NCI-H82 treated with DMSO at 0.1 percent for 48 hours (cell line): Measurements from ENCODE around the gene SYN1.

Experiments
- DNase-seq: peaks from one replicate; lab custom pipeline; 2025; ENCODE audit not compliant: unreplicated experiment; lab: John Stamatoyannopoulos, UW

The SYN1 gene

GRCh38 chrX:47574547-47575301 lies 44.9 kb downstream of the SYN1 start:
- DNase-seq, result no peak

- no peak for DNase-seq
Observed at GRCh38 chrX:47574076-47574546, 45.5 kb downstream of the SYN1 start.

- DNase-seq, result no peak
Observed at GRCh38 chrX:47573341-47574075, 46.1 kb downstream of the SYN1 start.

- no peak for DNase-seq
Observed at GRCh38 chrX:47572773-47573340, 46.8 kb downstream of the SYN1 start.

GRCh38 chrX:47571896-47572295 lies 47.8 kb downstream of the SYN1 start:
- no peak for DNase-seq

GRCh38 chrX:47571215-47571614 lies 48.4 kb downstream of the SYN1 start:
- DNase-seq, result no peak

- no peak for DNase-seq
Observed at GRCh38 chrX:47570794-47571193, 48.9 kb downstream of the SYN1 start.

- no peak for DNase-seq
Observed at GRCh38 chrX:47568656-47569295, 50.9 kb downstream of the SYN1 start.

- no peak for DNase-seq
Observed at GRCh38 chrX:47566841-47567240, 52.8 kb downstream of the SYN1 start.

- no peak for DNase-seq
Observed at GRCh38 chrX:47564438-47565085, 55.1 kb downstream of the SYN1 start.

- DNase-seq, result no peak
Observed at GRCh38 chrX:47563801-47564315, 55.8 kb downstream of the SYN1 start.

GRCh38 chrX:47562615-47563243 lies 56.9 kb downstream of the SYN1 start:
- no peak for DNase-seq

- no peak for DNase-seq
Observed at GRCh38 chrX:47561659-47562151, 58.0 kb downstream of the SYN1 start.

- peak; percentile 86 for DNase-seq
Observed at GRCh38 chrX:47560934-47561658, 58.6 kb downstream of the SYN1 start, which contains the start of gene ARAF. ARAF (plus strand) TSS chrX:47561205; CDS start chrX:47562968, 1,763 bp downstream.

- DNase-seq, result no peak
Observed at GRCh38 chrX:47560179-47560933, 59.3 kb downstream of the SYN1 start.

- DNase-seq, result no peak
Observed at GRCh38 chrX:47558436-47558835, 61.2 kb downstream of the SYN1 start.

- peak; percentile 68 for DNase-seq
Observed at GRCh38 chrX:47556045-47556623, 63.5 kb downstream of the SYN1 start.

- no peak for DNase-seq
Observed at GRCh38 chrX:47543496-47543895, 76.2 kb downstream of the SYN1 start.
